ENCODE measurements around the gene ZRSR2. TPM values are rescaled to one million over a fixed set of nuclear protein-coding genes. Genes with fewer than 3 reads are reported as not detected.

ZRSR2 gene
- total RNA-seq, 2 experiments from 2014 or later: 16.5 to 17.2 TPM

- Mint-ChIP-seq H3K4me1 (peaks cover 2% of the 10 kb centered on the region), H3K9me3 (no peaks in the 10 kb centered on the region), H3K4me3 (no peak overlapping the region), H3K27ac (no peak overlapping the region), H3K27me3 (peaks cover 3% of the 10 kb centered on the region), H3K36me3 (ENCODE audit: low read depth) (no peaks in the 10 kb centered on the region)
- ChIA-PET POLR2A (no interaction called here), CTCF (interaction anchor here (1.0 kb wide), 1 partner anchor 17 kb away, joined by 3 read pairs; no protein-coding TSS in a partner anchor)
- DNase-seq: no peak
These were observed 70.6 kb downstream of the ZRSR2 start for GRCh38 chrX:15860921-15861320.

GRCh38 chrX:15864023-15864422 lies 73.7 kb downstream of the ZRSR2 start:
- Mint-ChIP-seq H3K4me3 (no peak overlapping the region), H3K36me3 (ENCODE audit: low read depth) (no peaks in the 10 kb centered on the region), H3K27ac (no peak overlapping the region), H3K9me3 (no peaks in the 10 kb centered on the region), H3K27me3 (peaks cover 3% of the 10 kb centered on the region), H3K4me1 (no peaks in the 10 kb centered on the region)
- CTCF ChIA-PET: interaction anchor here (0.8 to 1.2 kb wide), 2 partner anchors 59 to 322 kb away, joined by 3 read pairs; no protein-coding TSS in a partner anchor
- POLR2A ChIA-PET: no interaction called here
- DNase-seq: no peak

DNA sequence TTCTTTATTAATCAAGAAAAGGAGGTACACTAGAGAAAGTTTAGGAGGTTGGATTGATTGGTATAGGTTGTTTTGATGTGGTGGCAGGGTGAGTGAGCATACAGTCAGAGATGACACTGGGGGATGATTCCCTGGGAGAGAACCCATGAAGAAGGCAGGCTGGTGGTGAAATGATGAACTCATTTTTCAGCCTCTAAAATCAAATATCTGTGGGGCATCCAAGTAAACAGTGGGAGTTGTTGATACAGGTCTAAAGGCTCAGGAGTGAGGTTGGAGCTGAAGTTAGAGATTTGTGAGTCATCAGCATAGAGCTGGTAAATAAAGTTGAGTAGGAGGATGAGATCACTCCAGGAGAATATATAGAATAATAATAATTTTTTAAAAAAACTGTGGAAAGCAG lies 74.3 kb downstream of the ZRSR2 start:
- CTCF ChIA-PET: interaction anchor here (0.8 to 1.2 kb wide), 3 partner anchors 8 to 321 kb away, joined by 3 read pairs; no protein-coding TSS in a partner anchor
- H3K27ac Mint-ChIP-seq: no peak overlapping the region
- H3K36me3 Mint-ChIP-seq (ENCODE audit: low read depth): no peaks in the 10 kb centered on the region
- peaks cover 3% of the 10 kb centered on the region for H3K27me3 Mint-ChIP-seq
- POLR2A ChIA-PET: no interaction called here
- no peaks in the 10 kb centered on the region for H3K4me1 Mint-ChIP-seq
- H3K4me3 Mint-ChIP-seq: no peak overlapping the region
- no peak for DNase-seq
- H3K9me3 Mint-ChIP-seq: no peaks in the 10 kb centered on the region

- CTCF ChIA-PET: interaction anchor here (1.2 kb wide), 1 partner anchor 11 kb away, joined by 3 read pairs; no protein-coding TSS in a partner anchor
- no peak overlapping the region for H3K27ac Mint-ChIP-seq
- no peaks in the 10 kb centered on the region for H3K9me3 Mint-ChIP-seq
- POLR2A ChIA-PET: no interaction called here
- H3K4me3 Mint-ChIP-seq: no peak overlapping the region
- H3K4me1 Mint-ChIP-seq: no peaks in the 10 kb centered on the region
- DNase-seq: no peak
- H3K36me3 Mint-ChIP-seq (ENCODE audit: low read depth): no peaks in the 10 kb centered on the region
- peaks cover 6% of the 10 kb centered on the region for H3K27me3 Mint-ChIP-seq
These were observed 75.9 kb downstream of the ZRSR2 start for GRCh38 chrX:15866147-15866546.

DNA sequence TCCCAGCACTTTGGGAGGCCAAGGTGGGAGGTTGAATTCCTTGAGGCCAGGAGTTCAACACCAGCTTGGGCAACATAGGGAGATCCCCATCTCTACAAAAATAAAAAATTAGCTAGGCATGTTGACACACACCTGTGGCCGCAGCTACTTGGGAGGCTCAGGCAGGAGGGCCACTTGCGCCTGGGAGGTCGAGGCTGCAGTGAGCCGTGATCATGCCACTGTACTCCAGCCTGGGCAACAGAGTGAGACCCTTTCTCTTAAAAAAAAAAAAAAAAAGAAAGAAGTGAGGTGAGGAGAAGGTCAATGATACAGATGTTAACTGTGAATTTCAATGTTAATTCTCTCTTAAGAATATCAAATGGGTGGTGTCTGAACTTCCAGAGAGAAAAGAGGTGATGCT lies 79.4 kb downstream of the ZRSR2 start:
- Mint-ChIP-seq H3K27ac (no peak overlapping the region), H3K9me3 (no peaks in the 10 kb centered on the region), H3K27me3 (peaks cover 2% of the 10 kb centered on the region), H3K36me3 (ENCODE audit: low read depth) (no peaks in the 10 kb centered on the region), H3K4me1 (no peaks in the 10 kb centered on the region), H3K4me3 (no peak overlapping the region)
- CTCF ChIA-PET: no interaction called here
- POLR2A ChIA-PET: no interaction called here
- DNase-seq: no peak

GRCh38 chrX:15870310-15870709 lies 80.0 kb downstream of the ZRSR2 start:
- CTCF ChIA-PET: no interaction called here
- H3K27me3 Mint-ChIP-seq: peaks cover 2% of the 10 kb centered on the region
- no peak for DNase-seq
- no peaks in the 10 kb centered on the region for H3K9me3 Mint-ChIP-seq
- no peaks in the 10 kb centered on the region for H3K4me1 Mint-ChIP-seq
- POLR2A ChIA-PET: no interaction called here
- no peak overlapping the region for H3K4me3 Mint-ChIP-seq
- H3K36me3 Mint-ChIP-seq (ENCODE audit: low read depth): no peaks in the 10 kb centered on the region
- no peak overlapping the region for H3K27ac Mint-ChIP-seq

Other genes with a start within 250 kb of the ZRSR2 start
- gene ACE2, start 189.5 kb upstream of the ZRSR2 start, total RNA-seq: not detected
- gene CLTRN, start 125.7 kb upstream of the ZRSR2 start, total RNA-seq: under 1 TPM; 0.17 to 0.21 TPM
- gene CA5B, start 52.2 kb upstream of the ZRSR2 start, total RNA-seq: 10 to 100 TPM; 23.0 to 24.4 TPM
- gene AP1S2, start 64.3 kb downstream of the ZRSR2 start, total RNA-seq: 10 to 100 TPM; 38.6 to 41.2 TPM